HFF-Myc (cell line): ENCODE data around the gene NR2F6.
"Not testable (repeated sequence)": the region's sequence is repeated elsewhere in the genome, so short reads cannot be mapped to it uniquely, and the experiment has no call there.

Experiments used
- DNase-seq: peaks from one replicate; pipeline ENCODE4 v3.0.0-alpha.2; 2011; ENCODE audit warnings: low read depth; ENCODE audit errors: extremely low read depth
- H3K4me3 ChIP-seq: replicated peaks from 2 replicates; pipeline ENCODE4 v1.5.1; 2011; ENCODE audit warnings: low read depth, mild to moderate bottlenecking, control low read depth, low read length
- CTCF ChIP-seq: IDR thresholded peaks from 2 replicates; pipeline ENCODE4 v1.5.1; 2012; ENCODE audit warnings: mild to moderate bottlenecking, low read depth, low read length, control low read depth; ENCODE audit errors: missing control alignments

The NR2F6 gene

GRCh38 chr19:17275441-17276175 is 29.9 kb upstream of the NR2F6 start:
- no peak overlapping the region for H3K4me3 ChIP-seq
- TF ChIP-seq CTCF, result no peak
- no peak for DNase-seq

GRCh38 chr19:17274892-17275291 is 29.2 kb upstream of the NR2F6 start:
- not testable (repeated sequence) for DNase-seq, H3K4me3 ChIP-seq

- H3K4me3 ChIP-seq, result peak overlapping the region; percentile 100
- no peak for TF ChIP-seq CTCF
Observed at GRCh38 chr19:17268754-17269153, 23.0 kb upstream of the NR2F6 start.

GRCh38 chr19:17266975-17267788 is 21.5 kb upstream of the NR2F6 start, which contains the start of gene BABAM1:
BABAM1 (plus strand) TSS chr19:17267443; CDS start chr19:17268807, 1,364 bp downstream.
- no peak for TF ChIP-seq CTCF
- peak; percentile 100 for DNase-seq
- H3K4me3 ChIP-seq, result peak within 1 kb of the TSS; percentile 100

More at GRCh38 chr19:17268754-17269153, 23.0 kb upstream of the NR2F6 start:
- no peak for DNase-seq

GRCh38 chr19:17266589-17266974 is 20.9 kb upstream of the NR2F6 start:
- TF ChIP-seq CTCF, result no peak
- H3K4me3 ChIP-seq, result no peak overlapping the region
- no peak for DNase-seq

GRCh38 chr19:17266026-17266425 is 20.3 kb upstream of the NR2F6 start:
- H3K4me3 ChIP-seq, result no peak overlapping the region
- no peak for DNase-seq
- no peak for TF ChIP-seq CTCF

GRCh38 chr19:17264641-17264979 is 18.9 kb upstream of the NR2F6 start, which contains the start of gene USHBP1:
USHBP1 (minus strand) TSS chr19:17264745; CDS start chr19:17264299, 446 bp downstream.
- DNase-seq, result no peak
- no peak for TF ChIP-seq CTCF
- no peak within 1 kb of the TSS for H3K4me3 ChIP-seq
